HG03457 (cell line): Measurements from ENCODE around the gene RALGAPB.
"Not testable (repeated sequence)": the region's sequence is repeated elsewhere in the genome, so short reads cannot be mapped to it uniquely, and the experiment has no call there.

Source experiments
- ATAC-seq: cut with Tn5 transposase; IDR thresholded peaks from one replicate; pipeline ENCODE4 v1.9.1; 2021; ENCODE audit warnings: moderate number of reproducible peaks; ENCODE audit not compliant: unreplicated experiment

Gene RALGAPB

DNA sequence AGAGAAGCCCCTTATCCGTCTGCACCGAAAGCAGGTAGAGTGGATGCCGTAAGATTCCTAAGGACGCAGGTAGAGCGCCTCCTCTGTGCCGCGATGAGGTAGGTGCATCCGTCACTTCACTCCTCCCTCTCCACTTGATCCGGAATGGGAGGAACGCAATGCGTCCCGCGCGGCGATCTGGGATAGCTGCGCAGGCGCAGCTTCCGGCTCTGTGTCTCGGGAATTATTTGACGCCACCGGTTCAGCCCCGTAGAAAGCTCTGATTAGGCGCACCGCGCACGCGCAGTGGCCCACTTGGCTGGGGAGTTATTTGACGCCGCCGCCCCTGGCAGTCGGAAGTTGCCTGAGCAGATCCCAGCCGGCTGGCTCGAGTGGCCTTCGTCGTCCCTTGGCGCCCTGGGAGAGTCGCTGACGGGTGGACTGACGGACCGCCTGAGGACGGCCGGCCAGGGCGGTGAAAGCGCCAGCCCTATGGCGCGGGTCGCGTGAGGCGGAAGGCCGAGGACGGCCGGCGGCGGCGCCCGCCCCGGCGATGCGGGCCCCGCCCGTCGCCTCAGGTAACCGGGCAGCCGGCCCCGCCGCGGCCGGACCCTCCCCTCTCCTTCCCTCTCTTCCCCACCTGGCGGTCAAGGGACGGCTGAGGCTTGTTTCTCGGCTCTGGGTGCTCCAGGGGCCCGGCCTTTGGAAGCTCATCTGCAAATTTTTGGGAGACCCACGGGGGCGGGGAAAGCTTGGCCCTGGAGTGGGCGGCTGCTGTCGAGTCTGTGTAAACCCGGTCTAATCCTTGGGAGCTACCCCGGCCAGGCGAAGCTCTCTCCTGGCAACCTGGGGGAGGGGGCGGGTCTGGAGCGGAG, at the start of gene RALGAPB:
RALGAPB (plus strand) TSS at position 331 of the 854 bp plus-strand sequence. CDS start 15,590 bp downstream, outside the sequence.
- peak; percentile 83 for ATAC-seq

DNA sequence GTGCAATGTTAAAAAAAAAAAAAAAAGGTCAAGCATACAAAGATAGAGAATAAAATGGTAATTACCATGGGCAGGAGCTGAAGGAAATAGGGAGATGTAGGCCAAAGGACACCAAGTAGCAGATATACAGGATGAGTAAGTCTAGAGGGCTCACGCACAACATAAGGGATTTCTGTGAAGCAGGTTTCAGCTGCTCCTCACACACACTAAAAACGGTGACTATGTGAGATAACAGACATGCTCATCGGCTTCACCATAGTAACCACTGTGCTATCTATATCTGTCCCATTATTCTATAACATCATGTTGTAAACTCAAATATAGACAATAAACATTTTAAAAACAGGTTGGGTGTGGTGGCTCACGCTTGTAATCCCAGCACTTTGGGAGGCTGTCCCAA, 49.1 kb upstream of the RALGAPB start:
- ATAC-seq = no peak

DNA sequence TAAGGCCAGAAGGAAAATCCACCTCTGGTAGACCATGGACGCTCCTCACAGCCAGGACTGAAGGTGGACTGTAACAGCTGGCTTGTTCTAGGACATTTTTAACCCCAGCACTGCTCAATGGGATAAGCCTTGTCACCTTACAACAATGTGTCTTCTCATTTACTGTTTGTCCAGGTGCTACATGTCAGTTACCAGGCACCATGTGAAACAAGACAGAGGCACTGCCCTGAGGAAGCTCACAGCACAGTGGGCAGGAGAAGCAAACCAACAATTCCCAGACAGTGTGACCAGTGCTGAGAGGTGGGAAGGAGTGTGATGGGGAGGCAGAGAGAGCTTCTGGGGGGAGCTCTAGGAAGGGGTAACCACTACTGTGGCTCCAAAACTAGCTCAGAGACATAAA, 48.2 kb upstream of the RALGAPB start:
- ATAC-seq = no peak

DNA sequence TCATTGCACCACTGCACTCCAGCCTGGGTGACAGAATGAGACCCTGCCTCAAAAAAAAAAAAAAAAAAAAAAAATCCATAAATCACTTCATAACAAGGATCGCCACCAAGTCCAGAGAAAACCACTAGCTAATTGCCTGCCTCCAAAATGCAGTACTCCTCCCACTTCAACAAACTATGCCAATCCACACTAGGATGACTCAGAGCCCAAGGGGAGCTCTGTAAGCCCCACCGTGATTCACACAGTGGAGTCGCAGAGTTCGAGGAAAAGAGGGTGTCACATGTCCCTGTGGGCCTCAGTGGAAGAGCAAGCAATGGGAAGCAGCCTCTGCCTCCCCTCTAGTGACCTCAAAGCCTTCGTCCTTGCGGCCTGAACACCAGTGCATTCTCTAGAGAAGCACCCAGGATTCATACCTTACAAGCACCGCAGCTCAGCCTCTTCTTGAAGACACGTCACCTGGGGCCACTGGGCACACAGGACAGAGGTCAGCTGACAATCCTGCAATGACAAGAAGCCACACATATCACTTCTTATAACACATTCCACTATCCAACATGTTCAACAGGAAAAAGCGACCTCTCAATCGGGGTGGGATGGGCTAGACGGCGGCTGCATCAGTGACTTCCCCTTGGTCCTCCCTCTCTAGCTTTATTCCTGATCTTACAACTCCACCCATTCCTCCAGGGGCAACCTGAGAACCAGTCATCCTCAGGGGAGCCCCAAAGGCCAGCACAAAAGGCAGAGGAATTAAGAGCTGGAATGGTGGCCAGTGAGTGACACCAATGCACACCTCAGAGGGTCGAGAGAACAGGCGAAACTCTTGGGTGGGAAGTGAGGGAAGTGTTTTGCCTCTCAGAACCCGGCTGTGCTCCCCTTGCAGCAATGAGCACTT, 46.4 kb upstream of the RALGAPB start:
- ATAC-seq = no peak

DNA sequence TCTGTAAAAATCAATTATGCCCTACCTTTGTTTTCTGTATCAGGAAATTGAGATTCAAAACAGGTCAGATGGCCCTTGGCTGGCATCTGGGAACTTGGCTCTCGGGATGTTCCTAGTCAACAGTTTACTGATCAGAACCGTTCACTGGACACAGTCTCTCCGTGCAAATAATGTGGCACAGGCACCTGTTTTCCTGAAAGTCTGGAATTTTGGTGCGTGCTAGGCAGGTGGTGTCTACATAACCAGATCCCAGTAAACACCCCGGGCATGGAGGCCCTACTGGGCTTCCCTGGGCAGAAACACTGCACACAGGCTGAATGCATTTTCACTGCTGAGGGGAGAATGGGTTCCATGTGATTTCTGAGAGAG, 45.0 kb upstream of the RALGAPB start:
- ATAC-seq = no peak

DNA sequence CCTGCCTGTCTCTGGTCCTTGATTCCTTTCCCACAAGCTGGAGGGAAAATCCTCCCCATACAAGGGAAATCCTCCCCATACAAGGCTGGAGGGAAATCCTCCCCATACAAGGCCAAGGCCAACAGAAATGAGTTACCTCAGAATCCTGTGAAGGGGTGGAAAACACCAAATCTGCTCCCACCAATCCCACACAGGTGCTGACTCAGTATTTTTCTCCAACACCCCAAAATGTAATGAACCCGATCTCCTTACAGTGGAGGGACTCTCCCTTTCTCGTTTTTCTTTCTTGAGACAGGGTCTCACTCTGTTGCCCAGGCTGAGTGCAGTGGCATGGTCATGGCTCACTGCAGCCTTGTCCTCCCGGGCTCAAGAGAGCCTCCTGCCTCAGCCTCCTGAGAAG, 43.8 kb upstream of the RALGAPB start:
- ATAC-seq = no peak

DNA sequence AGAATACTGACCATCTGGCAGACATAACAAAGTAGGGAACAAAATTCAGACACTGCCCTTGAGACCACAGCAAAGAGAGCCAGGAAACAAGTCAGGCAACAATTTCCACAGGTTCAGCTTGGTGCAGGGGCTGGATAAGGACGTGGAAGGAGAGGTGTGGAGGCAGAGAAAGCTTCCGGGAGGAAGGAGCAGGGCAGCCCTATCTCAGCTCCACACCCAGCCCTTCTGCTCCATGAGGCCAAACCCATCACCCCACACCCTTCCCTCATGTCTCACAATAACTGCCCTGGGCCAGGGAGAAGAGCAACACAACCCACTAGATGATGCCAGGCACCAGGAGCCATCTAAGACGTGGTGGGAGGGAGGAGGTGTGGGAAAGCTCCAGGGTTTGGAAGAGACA, 43.3 kb upstream of the RALGAPB start:
- ATAC-seq = no peak

DNA sequence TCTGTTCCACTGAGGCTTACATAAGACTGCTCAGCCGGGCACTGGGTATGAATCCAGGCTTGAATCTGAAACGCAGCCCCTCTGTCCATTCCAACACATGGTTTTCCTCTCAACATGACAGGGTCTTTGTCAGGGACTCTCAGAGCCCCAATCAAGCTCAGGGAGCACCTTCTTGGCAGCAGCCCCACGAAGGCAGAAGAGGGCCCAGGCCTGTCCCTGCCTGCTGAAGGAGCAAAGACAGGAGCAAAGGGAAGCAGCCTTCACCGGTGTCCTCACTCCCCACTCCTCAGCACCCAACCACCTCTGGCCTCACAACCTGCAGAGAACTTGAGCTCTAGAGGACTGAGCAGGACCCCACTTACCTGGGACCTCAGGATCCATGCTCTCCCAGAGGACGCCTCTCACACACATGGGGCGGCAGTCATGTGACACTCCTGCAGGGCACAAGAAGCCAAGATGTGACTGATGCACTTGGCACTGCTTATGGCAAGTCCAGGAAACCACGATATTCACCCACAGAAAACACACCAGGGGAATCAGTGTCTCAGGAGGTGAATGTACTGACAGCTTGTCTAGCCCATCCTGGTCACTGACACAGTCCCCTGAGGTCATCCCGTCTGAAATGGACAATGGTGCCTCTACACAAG, 41.8 kb upstream of the RALGAPB start:
- ATAC-seq = no peak

DNA sequence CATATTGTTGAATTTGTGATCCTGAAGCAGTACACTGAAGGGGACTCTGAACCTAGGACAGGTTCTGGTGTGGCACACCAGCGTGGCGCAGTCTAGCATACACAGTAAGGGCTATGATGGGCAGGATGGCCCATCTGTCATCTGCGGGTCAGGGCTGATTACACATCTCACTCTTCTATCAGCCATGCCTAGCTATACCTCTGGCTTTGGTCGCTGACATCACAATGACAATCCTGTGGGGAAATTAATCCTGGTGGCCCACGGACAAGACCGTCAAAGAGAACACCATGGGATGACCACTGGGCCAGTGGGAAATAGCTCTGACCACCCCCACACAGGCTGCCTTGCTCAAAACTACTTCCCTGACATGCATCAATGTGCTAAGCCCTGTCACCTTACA, 40.4 kb upstream of the RALGAPB start:
- no peak for ATAC-seq

DNA sequence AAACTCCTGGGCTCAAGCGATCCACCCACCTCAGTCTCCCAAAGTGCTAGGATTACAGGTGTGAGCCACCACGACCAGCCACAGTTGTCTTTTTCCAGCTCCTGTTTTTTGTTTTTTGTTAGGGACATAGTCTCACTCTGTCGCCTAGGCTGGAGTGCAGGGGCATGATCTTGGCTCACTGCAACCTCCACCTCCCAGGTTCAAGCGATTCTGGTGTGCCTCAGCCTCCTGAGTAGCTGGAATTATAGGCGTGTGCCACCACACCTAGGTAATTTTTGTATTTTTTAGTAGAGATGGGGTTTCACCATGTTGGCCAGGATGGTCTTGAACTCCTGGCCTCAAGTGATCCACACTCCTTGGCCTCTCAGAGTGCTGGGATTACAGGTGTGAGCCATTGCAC, 39.8 kb upstream of the RALGAPB start:
- not testable (repeated sequence) for ATAC-seq

DNA sequence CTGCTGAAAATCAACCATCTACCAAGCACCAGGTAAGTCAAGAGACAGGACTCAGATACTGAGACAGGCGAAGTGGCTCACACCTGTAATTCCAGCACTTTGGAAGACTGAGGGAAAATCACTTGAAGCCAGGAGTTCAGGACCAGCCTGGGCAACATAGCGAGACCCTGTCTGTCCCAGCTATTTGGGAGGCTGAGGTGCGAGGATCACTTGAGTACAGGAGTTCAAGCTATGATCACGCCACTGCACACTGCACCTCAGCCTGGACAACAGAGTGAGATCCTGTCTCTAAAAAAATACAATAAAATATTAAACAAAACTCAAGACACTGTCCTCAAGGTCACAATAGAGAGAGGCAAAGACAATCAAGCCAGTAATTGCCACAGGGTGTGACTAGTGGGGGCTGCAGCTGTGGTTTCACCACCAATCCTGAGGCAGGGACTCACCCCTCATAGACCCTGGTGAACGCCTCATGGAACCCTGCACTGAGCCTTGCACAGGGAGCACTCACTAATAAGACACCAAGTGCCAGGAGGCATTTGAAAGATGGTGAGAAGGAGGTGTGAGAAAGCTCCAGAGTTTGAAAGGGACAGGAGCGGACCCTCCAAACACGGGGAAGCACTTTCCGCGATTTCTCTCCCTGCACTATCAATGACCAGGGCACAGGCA, 39.2 kb upstream of the RALGAPB start:
- ATAC-seq = no peak

DNA sequence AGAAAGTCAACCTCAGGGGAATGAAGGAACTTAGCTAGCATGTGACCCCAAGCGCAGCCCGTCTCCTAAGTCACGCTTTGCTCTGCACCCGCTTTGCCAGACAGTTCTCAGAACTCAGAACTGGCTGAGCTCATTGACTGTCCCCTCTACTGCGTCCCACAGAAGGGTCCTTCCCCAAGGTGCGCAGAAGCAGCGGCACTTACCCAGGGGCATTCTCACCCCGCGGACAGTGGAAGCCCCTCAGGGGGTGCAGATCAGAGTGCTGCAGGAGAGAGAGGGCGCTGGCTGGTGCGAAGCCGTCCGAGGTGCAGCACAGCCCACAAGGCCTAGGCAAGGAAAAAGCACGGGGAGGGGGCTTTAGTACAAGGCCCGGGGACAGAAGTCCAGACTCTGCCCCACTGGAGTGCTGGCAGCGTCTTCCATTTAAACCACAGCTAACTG, 38.3 kb upstream of the RALGAPB start:
- ATAC-seq = no peak

DNA sequence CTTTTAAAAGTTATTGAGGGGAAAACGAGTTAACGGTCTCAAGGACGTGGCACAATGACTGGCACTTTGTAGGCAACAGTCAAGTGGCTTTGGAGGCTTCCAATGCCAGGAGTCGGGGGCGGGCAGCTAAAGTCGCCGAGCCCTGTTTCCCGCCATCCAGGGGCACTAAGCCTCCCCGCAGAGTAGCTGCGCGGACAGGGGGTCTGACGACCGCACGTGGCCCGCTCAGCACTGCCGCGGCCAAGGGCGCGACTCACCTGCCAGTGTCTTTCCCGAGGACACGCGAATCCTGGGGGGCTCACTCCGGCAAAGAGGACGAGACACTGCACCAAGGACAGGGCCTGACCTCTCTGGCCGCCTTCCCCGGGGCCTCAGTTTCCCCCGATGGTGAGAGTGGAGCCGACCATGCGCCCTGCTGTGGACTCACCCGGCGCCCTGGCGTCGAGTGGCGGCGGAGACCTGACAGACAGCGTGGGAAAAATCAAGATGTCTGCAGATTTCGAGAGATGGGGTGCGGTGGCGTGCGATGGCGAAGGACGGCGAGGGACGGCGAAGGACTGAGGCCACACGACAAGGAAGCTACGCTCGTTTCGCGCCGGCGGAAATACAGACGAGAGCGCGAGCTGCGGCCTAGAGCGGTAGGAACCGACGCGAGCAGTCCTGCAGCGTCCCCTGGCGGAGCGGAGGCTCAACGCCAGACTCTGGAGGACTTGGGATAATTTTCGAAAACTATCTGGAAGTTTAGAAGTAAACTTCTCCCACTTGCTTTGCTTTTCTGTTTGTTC, 37.7 kb upstream of the RALGAPB start, which contains the start of gene SNHG17:
SNHG17 (minus strand) TSS at position 559 of the 785 bp plus-strand sequence.
- peak; percentile 59 for ATAC-seq

DNA sequence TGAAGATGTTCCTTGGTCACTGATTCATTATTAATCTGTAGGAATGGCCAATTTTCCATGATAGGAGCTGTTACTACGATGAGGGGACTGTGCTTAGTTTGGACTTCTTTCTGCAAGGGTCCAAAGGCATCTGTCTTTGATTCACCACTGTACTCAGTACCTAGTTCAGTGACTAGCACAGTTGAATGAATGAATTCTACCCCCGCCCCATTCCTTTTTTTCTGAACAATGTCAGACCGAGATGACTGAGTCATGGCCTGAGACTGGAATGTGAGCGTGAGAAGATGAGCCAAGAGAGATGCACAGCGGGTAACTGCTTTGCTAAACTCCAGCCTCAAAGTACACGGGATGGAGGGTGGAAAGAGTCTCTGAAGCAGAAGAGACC, 37.1 kb upstream of the RALGAPB start:
- no peak for ATAC-seq

DNA sequence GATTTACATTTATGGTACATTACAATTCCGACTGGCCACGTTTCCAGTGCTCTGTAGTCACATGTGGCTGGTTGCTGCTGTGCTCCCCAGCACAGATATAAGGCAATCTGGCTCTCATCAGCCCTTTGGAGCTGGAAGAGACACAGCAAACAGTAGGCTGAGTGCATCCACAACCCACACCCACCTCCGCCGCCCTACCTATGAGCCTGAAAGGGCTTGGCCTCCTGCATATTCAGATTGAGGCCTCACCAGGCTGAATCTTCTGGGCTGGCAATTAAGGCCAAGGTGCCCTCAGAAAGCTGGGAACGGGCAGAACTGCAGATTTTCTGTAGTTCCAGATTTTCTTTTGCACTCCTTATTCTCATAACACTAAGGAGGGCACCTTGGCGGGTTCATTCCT, 34.8 kb upstream of the RALGAPB start:
- no peak for ATAC-seq

DNA sequence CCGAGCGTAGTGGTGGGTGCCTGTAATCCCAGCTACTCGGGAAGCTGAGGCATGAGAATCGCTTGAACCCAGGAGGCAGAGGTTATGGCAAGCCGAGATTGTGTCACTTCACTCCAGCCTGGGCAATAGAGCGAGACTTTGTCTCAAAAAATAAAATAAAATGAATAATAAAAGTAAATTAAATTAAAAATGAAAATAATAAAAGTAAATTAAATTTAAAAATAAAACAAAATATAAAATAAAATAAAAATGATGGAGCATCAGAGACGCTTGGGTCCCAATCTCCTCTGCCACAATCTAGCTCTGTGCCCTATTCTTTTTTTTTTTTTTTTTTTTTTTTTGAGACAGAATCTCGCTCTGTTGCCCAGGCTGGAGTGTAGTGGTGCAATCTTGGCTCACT, 31.5 kb upstream of the RALGAPB start:
- ATAC-seq = not testable (repeated sequence)

DNA sequence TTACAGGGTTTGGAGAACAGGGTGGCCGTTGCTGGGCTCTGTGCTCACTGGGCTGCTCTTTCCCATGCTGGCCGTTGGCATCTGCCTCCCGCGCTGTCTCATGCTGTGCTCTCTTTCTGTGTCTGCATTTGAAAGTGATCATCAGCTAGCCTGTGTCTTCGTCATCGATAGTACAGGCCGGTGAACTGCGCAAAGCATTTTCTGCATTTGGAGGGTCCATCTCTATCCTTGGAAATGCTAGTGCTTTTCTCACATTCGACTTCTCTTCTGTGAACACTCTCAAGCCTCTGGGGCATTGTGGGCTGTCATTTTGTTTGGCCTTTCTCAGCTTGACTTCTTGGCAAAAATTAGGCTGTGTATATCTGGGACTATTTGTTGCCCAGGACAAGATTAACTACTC, 30.7 kb upstream of the RALGAPB start:
- no peak for ATAC-seq

DNA sequence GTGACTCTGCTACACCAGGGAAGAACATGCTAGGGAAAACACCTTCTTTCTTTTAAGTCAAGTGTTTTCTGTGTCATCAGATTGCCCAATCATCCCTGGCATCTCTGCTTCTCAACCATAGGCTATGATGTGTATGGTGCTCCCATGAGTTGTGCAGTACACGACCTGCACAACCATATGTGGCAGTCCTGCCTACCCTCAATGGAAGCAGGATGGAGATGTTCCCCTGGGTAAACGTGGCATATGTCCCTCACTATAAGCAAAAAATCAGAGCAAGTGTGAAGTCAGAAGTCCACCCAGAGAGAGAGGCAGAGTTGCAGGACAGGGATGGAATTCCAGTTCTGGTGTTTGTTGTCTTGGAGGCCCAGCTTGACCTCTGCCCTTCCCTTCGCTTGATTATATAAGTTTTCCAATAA, 27.3 kb upstream of the RALGAPB start:
- no peak for ATAC-seq

DNA sequence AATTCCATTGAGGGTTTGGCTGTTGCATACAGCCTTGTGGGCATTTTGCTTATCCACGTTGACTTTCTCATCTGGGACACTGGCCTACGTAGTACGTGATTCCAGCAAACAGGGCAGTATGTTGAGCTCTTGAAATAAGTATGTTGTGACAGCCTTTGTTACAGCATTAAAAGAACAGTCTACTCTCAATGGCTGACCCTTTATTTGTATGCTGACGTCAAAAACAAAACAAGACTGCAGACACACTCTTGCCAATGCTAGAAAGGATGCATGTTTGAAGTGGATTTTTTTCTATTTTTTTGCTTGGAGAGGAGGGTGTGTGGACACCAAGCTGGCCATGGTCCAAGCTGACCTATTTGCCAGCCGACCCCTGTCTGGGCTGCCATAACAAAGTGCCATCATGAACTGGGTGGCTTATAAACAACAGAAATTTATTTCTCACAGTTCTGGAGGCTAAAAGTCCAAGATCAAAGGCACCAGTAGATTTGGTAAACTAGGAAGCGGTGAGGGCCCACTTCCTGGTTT, 26.7 kb upstream of the RALGAPB start:
- no peak for ATAC-seq
